ENCODE data around the gene TBC1D4.
A peak's percentile ranks its signal among the peaks of the same experiment; 100 is the strongest.

The TBC1D4 gene

GRCh38 chr13:75384879-75385707 is 96.9 kb downstream of the TBC1D4 start:
- DNase-seq, result peak; percentile 28

GRCh38 chr13:75383064-75383715 is 98.8 kb downstream of the TBC1D4 start:
- no peak for DNase-seq

- DNase-seq, result no peak
Measured at GRCh38 chr13:75378301-75378700, 103.7 kb downstream of the TBC1D4 start.

- no peak for DNase-seq
Measured at GRCh38 chr13:75376792-75377402, 105.1 kb downstream of the TBC1D4 start.

DNA sequence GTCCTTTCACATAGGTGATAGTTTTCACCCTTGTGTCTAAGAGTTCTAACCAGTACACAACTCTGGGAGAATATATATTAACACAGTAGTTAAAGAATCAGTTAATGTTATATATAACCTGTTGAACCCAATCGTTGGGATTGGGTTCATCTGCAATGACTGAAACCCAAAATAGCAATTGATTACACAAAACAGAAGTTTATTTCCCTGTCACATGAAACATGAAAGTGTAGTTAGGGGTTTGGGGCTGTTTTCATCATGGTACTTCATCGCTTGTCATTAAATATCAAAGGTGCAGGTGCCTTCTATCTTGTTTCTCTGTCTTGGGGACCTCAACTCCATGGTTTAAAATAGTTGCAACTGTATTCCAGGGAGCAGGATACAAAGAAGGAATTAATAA is 106.6 kb downstream of the TBC1D4 start:
- DNase-seq, result no peak

DNA sequence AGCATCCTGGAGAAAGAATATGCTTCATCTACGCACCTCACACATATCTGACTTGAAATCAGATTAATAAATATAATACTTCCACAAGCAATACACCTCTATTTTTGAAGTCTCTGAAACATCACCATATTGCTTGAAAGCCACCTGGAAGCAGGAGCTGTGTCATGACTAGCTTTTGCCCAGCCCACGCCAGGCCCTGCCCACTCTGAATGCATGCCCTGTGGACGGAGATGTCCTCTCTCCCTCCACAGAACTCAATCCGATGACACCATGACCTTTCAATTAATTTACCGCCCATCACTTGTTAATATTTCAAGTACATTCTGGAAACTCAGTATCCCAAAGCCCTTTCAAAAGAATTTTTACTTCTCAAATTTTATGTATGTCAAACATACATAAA is 108.0 kb downstream of the TBC1D4 start:
- DNase-seq, result no peak

GRCh38 chr13:75372923-75373841 is 108.8 kb downstream of the TBC1D4 start:
- DNase-seq, result no peak

GRCh38 chr13:75372517-75372916 is 109.5 kb downstream of the TBC1D4 start:
- DNase-seq, result peak; percentile 1

GRCh38 chr13:75371203-75371602 is 110.8 kb downstream of the TBC1D4 start:
- DNase-seq, result no peak

GRCh38 chr13:75370774-75371173 is 111.2 kb downstream of the TBC1D4 start:
- DNase-seq, result no peak

DNA sequence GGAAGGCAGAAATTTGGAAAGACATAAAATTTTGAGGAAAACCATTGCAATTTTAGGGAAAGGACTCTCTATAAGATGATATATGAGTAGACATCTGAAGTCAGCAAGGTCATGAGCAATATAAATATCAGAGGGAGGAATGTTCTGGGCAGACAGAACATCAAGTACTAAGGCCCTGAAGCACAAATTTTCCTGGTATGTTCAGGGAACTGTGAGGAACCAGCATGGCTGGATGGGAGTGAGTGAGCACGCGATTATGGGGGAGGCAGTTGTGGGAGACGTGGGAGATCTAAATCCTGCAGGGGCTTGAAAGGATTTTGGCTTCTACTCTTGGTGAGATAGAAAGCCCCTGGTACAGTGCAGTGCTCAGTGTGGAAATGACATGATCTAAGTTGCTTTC is 112.0 kb downstream of the TBC1D4 start:
- DNase-seq, result no peak

DNA sequence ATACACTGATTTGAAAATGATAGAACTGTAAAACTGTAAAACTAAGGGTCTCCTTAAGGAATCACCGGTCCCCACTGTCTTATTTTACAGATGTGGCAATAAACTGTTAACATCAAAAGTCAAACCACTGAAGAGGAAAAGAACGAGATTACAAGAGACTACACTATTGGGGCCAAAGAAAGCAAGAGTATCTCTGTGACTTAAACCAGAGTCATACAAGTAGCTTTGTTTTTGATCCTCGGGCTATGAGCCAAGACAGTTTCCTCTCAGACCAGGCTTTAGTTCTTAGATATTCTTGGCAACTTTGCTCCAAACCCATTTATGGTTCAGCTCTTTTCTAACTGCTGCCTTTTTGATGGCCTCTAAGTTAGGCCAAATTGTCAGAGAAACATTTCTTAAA is 113.8 kb downstream of the TBC1D4 start:
- DNase-seq, result no peak

DNA sequence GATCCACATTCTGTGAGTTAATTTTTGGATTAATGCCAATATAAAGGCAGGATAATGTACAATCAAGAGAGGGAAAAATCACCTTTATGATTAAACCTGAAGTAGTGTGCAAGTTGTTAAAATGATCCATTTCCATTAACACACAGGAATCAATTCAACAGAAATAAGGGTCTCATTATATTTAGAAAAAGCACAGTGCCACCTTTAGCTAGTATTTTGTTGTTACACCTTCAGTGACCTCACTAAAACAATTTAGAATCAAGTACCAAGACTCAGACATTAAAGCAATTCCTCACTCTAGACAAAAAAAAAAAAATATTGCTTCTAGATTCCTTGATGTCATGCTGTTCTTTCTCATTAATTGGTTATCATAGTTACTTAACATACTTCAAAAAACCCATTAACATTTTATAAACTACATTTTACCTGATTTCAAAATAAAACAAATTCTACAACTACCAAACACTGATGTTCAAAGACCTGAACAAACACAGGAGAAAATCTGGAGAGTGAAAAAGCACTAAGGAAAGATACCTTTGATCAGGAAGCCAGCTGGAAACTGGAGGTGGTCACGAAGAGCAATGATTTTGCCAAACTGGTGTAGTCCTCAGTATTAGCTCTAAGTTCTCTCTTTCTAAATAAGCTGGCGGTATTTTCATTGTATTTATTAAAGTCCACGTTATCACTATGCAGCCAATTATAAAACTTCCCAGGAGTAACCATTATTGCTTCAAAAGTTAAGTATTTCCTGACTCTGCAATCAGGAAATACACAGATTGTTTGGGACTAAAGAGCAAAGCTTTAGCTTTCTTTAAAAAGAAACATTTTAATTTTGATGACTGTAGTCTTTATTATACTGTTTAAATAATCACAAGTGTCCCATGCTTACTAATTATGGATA is 115.3 kb downstream of the TBC1D4 start:
- DNase-seq, result no peak

GRCh38 chr13:75365724-75366173 is 116.2 kb downstream of the TBC1D4 start:
- DNase-seq, result no peak

GRCh38 chr13:75364131-75364713 is 117.7 kb downstream of the TBC1D4 start:
- DNase-seq, result no peak

- no peak for DNase-seq
Measured at GRCh38 chr13:75363371-75363770, 118.6 kb downstream of the TBC1D4 start.

DNA sequence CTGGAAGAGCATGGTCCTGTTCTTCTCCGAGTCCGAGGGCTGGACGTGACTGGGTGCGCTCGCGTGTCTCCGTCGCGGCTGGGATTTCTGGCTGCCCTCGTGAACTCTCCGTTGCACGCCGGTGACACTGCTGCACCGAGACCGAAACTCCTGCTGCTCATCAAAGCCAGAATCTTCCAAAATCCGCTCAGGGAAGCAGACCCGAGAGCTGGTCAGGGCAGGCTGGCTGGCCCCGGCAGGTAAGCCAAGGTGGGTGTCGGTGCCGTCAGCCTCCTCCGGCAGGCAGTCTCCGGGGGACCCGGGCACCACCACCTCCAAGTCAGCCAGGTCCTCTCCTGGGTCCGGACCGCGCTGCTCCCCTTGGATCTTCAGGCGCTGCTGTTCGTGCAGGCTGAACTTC is 119.9 kb downstream of the TBC1D4 start:
- no peak for DNase-seq

DNA sequence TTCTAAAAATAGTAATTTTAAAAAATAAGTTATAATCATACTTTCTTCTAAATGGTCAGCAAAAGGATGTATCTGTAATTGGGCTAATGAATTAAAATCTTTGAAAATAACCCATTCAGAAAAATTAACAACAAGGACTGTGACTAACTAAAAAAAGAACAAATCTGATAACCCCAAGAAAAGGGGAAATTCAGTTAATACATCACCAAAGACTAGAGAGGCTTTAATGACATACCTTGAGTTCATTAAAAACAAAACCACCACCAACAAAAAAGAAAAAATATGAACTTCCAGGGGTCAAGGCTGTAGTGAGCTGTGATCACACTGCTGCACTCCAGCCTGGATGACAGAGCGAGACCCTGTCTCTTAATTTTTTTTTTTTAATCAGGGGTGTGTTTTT is 121.8 kb downstream of the TBC1D4 start:
- no peak for DNase-seq

- no peak for DNase-seq
Measured at GRCh38 chr13:75359266-75359665, 122.7 kb downstream of the TBC1D4 start.

DNA sequence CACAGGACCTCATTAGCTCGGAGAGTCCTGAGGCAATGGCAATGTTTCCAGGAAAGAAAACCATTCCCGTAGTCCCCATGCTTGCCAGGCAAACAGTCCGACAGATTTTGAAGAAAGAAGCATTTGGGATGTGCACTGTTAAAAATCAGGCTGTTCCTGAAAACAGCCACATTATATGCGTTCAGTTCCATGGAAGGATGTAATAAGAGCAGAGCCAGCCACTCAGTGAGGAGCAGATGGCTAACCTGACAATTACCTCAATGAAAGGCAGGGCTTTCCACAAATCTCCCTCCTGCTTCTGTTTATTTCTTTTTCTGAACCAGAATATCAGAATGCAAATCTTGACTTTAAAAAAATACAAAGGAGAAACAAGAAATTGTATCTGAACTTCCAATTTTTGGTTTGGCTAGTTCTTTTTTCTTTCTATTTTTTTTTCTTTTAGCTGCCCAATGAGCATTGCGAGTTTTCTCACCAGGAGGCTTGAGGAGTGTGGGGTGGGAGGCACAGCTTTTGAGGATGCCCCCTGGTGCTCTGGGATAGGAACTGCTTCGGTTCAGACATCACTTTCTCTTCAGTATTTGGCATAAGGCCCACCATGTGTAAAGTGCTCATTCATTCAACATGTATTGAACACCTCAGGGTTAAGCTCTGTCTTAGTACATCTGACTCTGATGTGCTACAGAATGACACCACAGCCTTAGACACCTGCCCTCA is 124.2 kb downstream of the TBC1D4 start:
- no peak for DNase-seq

GRCh38 chr13:75356421-75356820 is 125.5 kb downstream of the TBC1D4 start:
- DNase-seq, result no peak

Measured in NCI-H510A treated with DMSO at 0.1 percent for 48 hours (cell line).